Thoracic aorta (tissue), 2 donors: ENCODE data around the gene MTMR3. TPM values are rescaled to one million over a fixed set of nuclear protein-coding genes. Genes with fewer than 3 reads are reported as not detected.

Source experiments
- ATAC-seq: fragments of 150-250 bp; one replicate; pipeline ENCODE4 v1.8.0; 2017; ENCODE audit warnings: low read depth; ENCODE audit not compliant: insufficient number of reproducible peaks, low FRiP score
- DNase-seq: peaks from one replicate; pipeline ENCODE4 v3.0.0-alpha.2; 2020; ENCODE audit warnings: low spot score
- H3K27ac ChIP-seq, 2 donors: fragments of 200-600 bp; sonication (generic); 1 replicate in 1 of 2; 2 replicates in 1 of 2; pipeline ENCODE4 v1.5.1; 2016; ENCODE audit warnings: mild to moderate bottlenecking in 2 of 2, moderate library complexity in 2 of 2
- H3K27me3 ChIP-seq: fragments of 200-600 bp; sonication (generic); replicated peaks from 2 replicates; pipeline ENCODE4 v1.6.0; 2016; ENCODE audit warnings: mild to moderate bottlenecking; ENCODE audit not compliant: insufficient read depth
- H3K36me3 ChIP-seq: fragments of 200-600 bp; sonication (generic); one replicate; pipeline ENCODE4 v1.5.1; 2016
- H3K4me1 ChIP-seq, 2 donors: fragments of 200-600 bp; sonication (generic); 1 replicate in 1 of 2; 2 replicates in 1 of 2; pipeline versions ENCODE4 v1.5.1 to v1.6.0; 2016; ENCODE audit warnings: low read depth in 2 of 2, mild to moderate bottlenecking in 1 of 2; ENCODE audit not compliant: control insufficient read depth in 1 of 2
- H3K4me3 ChIP-seq: fragments of 200-600 bp; sonication (generic); 2 replicates; pipeline ENCODE4 v1.5.1; 2016; ENCODE audit warnings: mild to moderate bottlenecking
- H3K9me3 ChIP-seq: fragments of 200-600 bp; sonication (generic); 2 replicates; pipeline ENCODE4 v1.5.1; 2016
- CTCF ChIP-seq: fragments of 200-600 bp; sonication (generic); IDR thresholded peaks from one replicate; pipeline ENCODE4 v1.5.1; 2019; ENCODE audit warnings: antibody characterized with exemption
- total RNA-seq, 2 donors: library from RNA; depleted of rRNA; stranded (reverse); fragments of >200 nt; gene quantifications; one replicate each; pipeline versions ENCODE4 v1.1.0 to v1.2.3, GENCODE V29; 2016

Gene MTMR3
- total RNA-seq, 2 donors from 2014 or later, result 33.3 to 61.9 TPM

- ATAC-seq (no peak), DNase-seq (no peak)
- no peaks in the 10 kb centered on the region for H3K9me3 ChIP-seq
- H3K4me3 ChIP-seq, result no peak overlapping the region
- H3K4me1 ChIP-seq, result no peaks in the 10 kb centered on the region
- no peak for TF ChIP-seq CTCF
- no peaks in the 10 kb centered on the region for H3K27me3 ChIP-seq
- H3K36me3 ChIP-seq, result no peaks in the 10 kb centered on the region
- H3K27ac ChIP-seq, result no peak overlapping the region
Observed at GRCh38 chr22:29956680-29957079, 73.7 kb downstream of the MTMR3 start.

GRCh38 chr22:29958170-29958569 lies 75.2 kb downstream of the MTMR3 start:
- Histone ChIP-seq H3K27ac (no peak overlapping the region), H3K4me3 (no peak overlapping the region), H3K27me3 (no peaks in the 10 kb centered on the region), H3K9me3 (no peaks in the 10 kb centered on the region), H3K4me1 (no peaks in the 10 kb centered on the region), H3K36me3 (peaks cover under 1% of the 10 kb centered on the region)
- ATAC-seq (no peak), DNase-seq (no peak)
- no peak for TF ChIP-seq CTCF

- no peaks in the 10 kb centered on the region for H3K4me1 ChIP-seq
- H3K27me3 ChIP-seq, result no peaks in the 10 kb centered on the region
- ATAC-seq, result no peak
- no peak overlapping the region for H3K4me3 ChIP-seq
- no peak overlapping the region for H3K27ac ChIP-seq
- peaks cover 4% of the 10 kb centered on the region for H3K36me3 ChIP-seq
- TF ChIP-seq CTCF, result no peak
- DNase-seq, result no peak
- no peaks in the 10 kb centered on the region for H3K9me3 ChIP-seq
Observed at GRCh38 chr22:29964776-29965175, 81.8 kb downstream of the MTMR3 start.

- no peaks in the 10 kb centered on the region for H3K27me3 ChIP-seq
- H3K36me3 ChIP-seq, result peaks cover 4% of the 10 kb centered on the region
- ATAC-seq (no peak), DNase-seq (no peak)
- no peaks in the 10 kb centered on the region for H3K4me1 ChIP-seq
- H3K27ac ChIP-seq, result no peak overlapping the region
- H3K9me3 ChIP-seq, result no peaks in the 10 kb centered on the region
- no peak overlapping the region for H3K4me3 ChIP-seq
- no peak for TF ChIP-seq CTCF
Observed at GRCh38 chr22:29967461-29967860, 84.5 kb downstream of the MTMR3 start.

- no peak for ATAC-seq
- TF ChIP-seq CTCF, result no peak
- Histone ChIP-seq H3K36me3 (no peaks in the 10 kb centered on the region), H3K27me3 (no peaks in the 10 kb centered on the region), H3K9me3 (no peaks in the 10 kb centered on the region), H3K4me1 (no peaks in the 10 kb centered on the region), H3K27ac (no peak overlapping the region), H3K4me3 (no peak overlapping the region)
- no peak for DNase-seq
Observed at GRCh38 chr22:29971607-29972006, 88.6 kb downstream of the MTMR3 start.
